Colonic mucosa (tissue), 4 donors: ENCODE data around the gene ETV5. TPM values are rescaled to one million over a fixed set of nuclear protein-coding genes. Genes with fewer than 3 reads are reported as not detected.

ENCODE experiments used
- DNase-seq: peaks from one replicate; pipeline ENCODE4 v3.0.0-alpha.2; 2020
- H3K27ac ChIP-seq: fragments of 200-600 bp; one replicate; pipeline ENCODE4 v1.8.0; 2021
- H3K27me3 ChIP-seq: fragments of 200-600 bp; one replicate; pipeline ENCODE4 v1.8.0; 2021
- H3K36me3 ChIP-seq: fragments of 200-600 bp; one replicate; pipeline ENCODE4 v1.8.0; 2021
- H3K4me1 ChIP-seq: fragments of 200-600 bp; one replicate; pipeline ENCODE4 v1.8.0; 2021; ENCODE audit warnings: mild to moderate bottlenecking
- H3K4me3 ChIP-seq: fragments of 200-600 bp; one replicate; pipeline ENCODE4 v1.8.0; 2021
- H3K9ac ChIP-seq, 2 donors: one replicate each; pipeline ENCODE4 v1.7.0; 2013; ENCODE audit warnings: control low read depth in 2 of 2, low read depth in 2 of 2, low read length in 2 of 2
- H3K9me3 ChIP-seq: fragments of 200-600 bp; one replicate; pipeline ENCODE4 v1.8.0; 2021
- CTCF ChIP-seq: fragments of 200-600 bp; IDR thresholded peaks from one replicate; pipeline ENCODE4 v1.8.0; 2022; ENCODE audit warnings: antibody characterized with exemption, mild to moderate bottlenecking
- intact Hi-C: fragments of 100-400 bp; cut with DNase I; formaldehyde crosslinking; loops from one replicate; pipeline ENCODE4 v1.14.1; 2022
- total RNA-seq, 2 donors: library from RNA; stranded (reverse); fragmentation: NEBNext Ultra II Directional in 1 of 2; extraction: Animal tissue kit (Norgen Biotek cat#: 25700) in 1 of 2; gene quantifications; one replicate each; pipeline ENCODE4 v1.2.1, GENCODE V29; 2021
- donor health status: healthy.
- donor health status: DM: no; HTN: no; CAD: no.
- donor health status: DM: no; HTN: no; CAD: no.

Gene ETV5
- total RNA-seq, 2 donors from 2014 or later, result 3.1 TPM

- H3K4me3 ChIP-seq, result no peak overlapping the region
- no peak overlapping the region for H3K9ac ChIP-seq
- no peaks in the 10 kb centered on the region for H3K4me1 ChIP-seq
- H3K36me3 ChIP-seq, result no peaks in the 10 kb centered on the region
- intact Hi-C loops, result no loop called here
- no peaks in the 10 kb centered on the region for H3K27me3 ChIP-seq
- TF ChIP-seq CTCF, result no peak
- H3K27ac ChIP-seq, result no peak overlapping the region
- H3K9me3 ChIP-seq, result no peaks in the 10 kb centered on the region
- no peak for DNase-seq
Measured at GRCh38 chr3:186141790-186142189, 32.9 kb upstream of the ETV5 start.

GRCh38 chr3:186138272-186138981 is 29.5 kb upstream of the ETV5 start:
- H3K4me1 ChIP-seq, result no peaks in the 10 kb centered on the region
- no peak overlapping the region for H3K4me3 ChIP-seq
- H3K27ac ChIP-seq, result no peak overlapping the region
- TF ChIP-seq CTCF, result no peak
- no peaks in the 10 kb centered on the region for H3K36me3 ChIP-seq
- no peak for DNase-seq
- intact Hi-C loops, result no loop called here
- H3K9ac ChIP-seq, result no peak overlapping the region
- no peaks in the 10 kb centered on the region for H3K27me3 ChIP-seq
- H3K9me3 ChIP-seq, result no peaks in the 10 kb centered on the region

- no peak overlapping the region for H3K27ac ChIP-seq
- intact Hi-C loops, result no loop called here
- H3K9ac ChIP-seq, result no peak overlapping the region
- H3K36me3 ChIP-seq, result no peaks in the 10 kb centered on the region
- no peak overlapping the region for H3K4me3 ChIP-seq
- no peaks in the 10 kb centered on the region for H3K9me3 ChIP-seq
- no peaks in the 10 kb centered on the region for H3K4me1 ChIP-seq
- TF ChIP-seq CTCF, result no peak
- no peaks in the 10 kb centered on the region for H3K27me3 ChIP-seq
- no peak for DNase-seq
Measured at GRCh38 chr3:186137051-186137685, 28.3 kb upstream of the ETV5 start.

GRCh38 chr3:186133980-186134379 is 25.1 kb upstream of the ETV5 start:
- Histone ChIP-seq H3K4me3 (no peak overlapping the region), H3K4me1 (no peaks in the 10 kb centered on the region), H3K36me3 (no peaks in the 10 kb centered on the region), H3K9ac (no peak overlapping the region), H3K27ac (no peak overlapping the region), H3K27me3 (no peaks in the 10 kb centered on the region), H3K9me3 (no peaks in the 10 kb centered on the region)
- intact Hi-C loops, result no loop called here
- no peak for DNase-seq
- TF ChIP-seq CTCF, result no peak

GRCh38 chr3:186132487-186132886 is 23.6 kb upstream of the ETV5 start:
- no peak for TF ChIP-seq CTCF
- intact Hi-C loops, result no loop called here
- H3K27me3 ChIP-seq, result no peaks in the 10 kb centered on the region
- H3K9ac ChIP-seq, result no peak overlapping the region
- DNase-seq, result no peak
- no peak overlapping the region for H3K27ac ChIP-seq
- H3K4me3 ChIP-seq, result no peak overlapping the region
- no peaks in the 10 kb centered on the region for H3K9me3 ChIP-seq
- H3K36me3 ChIP-seq, result no peaks in the 10 kb centered on the region
- H3K4me1 ChIP-seq, result no peaks in the 10 kb centered on the region
